Heart right ventricle (tissue), 16 donors: ENCODE measurements around the gene PLEKHM1. TPM values are rescaled to one million over a fixed set of nuclear protein-coding genes. Genes with fewer than 3 reads are reported as not detected.

Source experiments
- ATAC-seq, 8 donors: fragments of 200-7000 bp; cut with Tn5 transposase; one replicate each; pipeline ENCODE4 v1.9.1; 2020; ENCODE audit warnings: mild to moderate bottlenecking in 8 of 8, moderate library complexity in 8 of 8, moderate number of reproducible peaks in 1 of 8
- DNase-seq, 2 donors: peaks; one replicate each; pipeline ENCODE4 v3.0.0-alpha.2; 2020
- H3K27ac ChIP-seq, 10 donors: fragments of 200-600 bp; sonication (generic) in 2 of 10; one replicate each; pipeline versions ENCODE4 v1.5.0 to v1.8.0; 2020 to 2022; ENCODE audit warnings: mild to moderate bottlenecking in 3 of 10
- H3K27me3 ChIP-seq, 7 donors: fragments of 200-600 bp; one replicate each; pipeline ENCODE4 v1.8.0; 2021 to 2022; ENCODE audit warnings: mild to moderate bottlenecking in 2 of 7
- H3K36me3 ChIP-seq, 9 donors: fragments of 200-600 bp; sonication (generic) in 1 of 9; one replicate each; pipeline versions ENCODE4 v1.5.0 to v1.8.0; 2020 to 2022; ENCODE audit warnings: mild to moderate bottlenecking in 2 of 9
- H3K4me1 ChIP-seq, 9 donors: fragments of 200-600 bp; sonication (generic) in 1 of 9; one replicate each; pipeline versions ENCODE4 v1.5.0 to v1.8.0; 2020 to 2022; ENCODE audit warnings: mild to moderate bottlenecking in 4 of 9
- H3K4me3 ChIP-seq, 10 donors: fragments of 200-600 bp; sonication (generic) in 2 of 10; one replicate each; pipeline versions ENCODE4 v1.5.0 to v1.8.0; 2020 to 2022; ENCODE audit warnings: mild to moderate bottlenecking in 7 of 10, moderate library complexity in 2 of 10
- H3K9me3 ChIP-seq, 11 donors: fragments of 200-600 bp in 10 of 11; sonication (generic) in 2 of 11; one replicate each; pipeline versions ENCODE4 v1.5.0 to v1.8.0; 2013 to 2022; ENCODE audit warnings: mild to moderate bottlenecking in 2 of 11, control low read depth in 1 of 11, moderate library complexity in 1 of 11
- CTCF ChIP-seq, 9 donors: fragments of 200-600 bp; sonication (generic) in 2 of 9; IDR thresholded peaks; one replicate each; pipeline versions ENCODE4 v1.5.0 to v1.8.0; 2021 to 2022; ENCODE audit warnings: antibody characterized with exemption in 9 of 9, mild to moderate bottlenecking in 5 of 9, moderate library complexity in 1 of 9
- WGBS, 2 donors: extraction: QIAGEN DNeasy Blood & Tissue Kit; methylation state at CpG; one replicate each; pipeline ENCODE4 v1.1.7; 2013; ENCODE audit warnings: inconsistent platforms in 1 of 2; 5-methylcytosine and 5-hydroxymethylcytosine counted together
- intact Hi-C, 10 donors: fragments of 100-400 bp; cut with DNase I; formaldehyde crosslinking; loops; one replicate each; pipeline versions ENCODE4 v1.11.1 to v1.14.2; 2022
- polyA plus RNA-seq, 2 donors: library from polyadenylated mRNA; stranded (reverse); fragments of 200-250 nt; gene quantifications; one replicate each; pipeline ENCODE4 v1.2.3, GENCODE V29; 2013
- total RNA-seq, 10 donors: library from RNA; stranded (reverse); fragmentation: NEBNext Ultra II Directional in 3 of 10; extraction: Animal tissue kit (Norgen Biotek cat#: 25700) in 3 of 10; gene quantifications; one replicate each; pipeline versions ENCODE4 v1.2.1 to v1.2.4, GENCODE V29; 2021 to 2023
- donor health status: Arrhythmogenic right ventricular cardiomyopathy.
- donor health status: ischemic (EF 13 %, LVEDD 7.1; RV severe dilation, severe dysfunction).
- donor health status: healthy with polysubstance abuse.
- donor health status: DM: no; HTN: yes; CAD: no.
- donor health status: DM: no; HTN: no; CAD: no.
- donor health status: ischemic (EF 25% LVEDD 6.9; RV normal size, moderate dysfunction).
- donor health status: ischemic (EF 25% LVEDD 5.7; RV mildly dilated, moderate dysfunction).
- donor health status: healthy.
- donor health status: DM: yes; HTN: yes; CAD: no.
- donor health status: Ischemic cardiomyopathy.
- donor health status: ischemic (EF 35%, LVEDD 5.7; RV mildly dilated, moderate dysfunction).
- donor health status: nonischemic (EF 11% LVEDD 7.7; RV severe dilation, severe dysfunction).
- donor health status: DM: yes; HTN: yes; CAD: no.
- donor health status: PGD.
- donor health status: ischemic (EF 29% LVEDD 5.4; RV normal size, mild dysfunction).
- donor health status: nonischemic (EF 23%, LVEDD 6.1; RV moderate dilation, normal function).

PLEKHM1 gene
- total and polyA plus RNA-seq, 12 donors, result 9.9 to 46.9 (median 25.6) TPM

- Histone ChIP-seq H3K27ac (no peak overlapping the region), H3K36me3 (peaks cover 0 to 71% (median 22%) of the 10 kb centered on the region in 9 donors)
These were observed 50.3 kb downstream of the PLEKHM1 start for GRCh38 chr17:45440161-45440778.

GRCh38 chr17:45438931-45439610 is 51.5 kb downstream of the PLEKHM1 start:
- no peak for DNase-seq
- intact Hi-C loops, result no loop called here
- Histone ChIP-seq H3K9me3 (no peaks in the 10 kb centered on the region), H3K4me3 (no peak overlapping the region), H3K4me1 (peaks cover 0 to 7% (median 0%) of the 10 kb centered on the region in 9 donors), H3K27ac (no peak overlapping the region), H3K36me3 (peaks cover 0 to 71% (median 22%) of the 10 kb centered on the region in 9 donors), H3K27me3 (no peaks in the 10 kb centered on the region)
- no peak for TF ChIP-seq CTCF (IDR thresholded peaks at IDR 0.05)
- no peak for ATAC-seq
- WGBS, 2 donors, result 87 to 89% methylated on average over 11 of the region's 11 CpGs

More at GRCh38 chr17:45440161-45440778, 50.3 kb downstream of the PLEKHM1 start:
- intact Hi-C loops, result no loop called here
- no peak for ATAC-seq
- H3K4me1 ChIP-seq, result peaks cover 0 to 11% (median under 1%) of the 10 kb centered on the region in 9 donors
- 75 to 80% methylated on average over 10 of the region's 10 CpGs for WGBS, 2 donors
- H3K9me3 ChIP-seq, result no peaks in the 10 kb centered on the region
- no peak overlapping the region for H3K4me3 ChIP-seq
- no peak for TF ChIP-seq CTCF (IDR thresholded peaks at IDR 0.05)
- DNase-seq, result no peak
- no peaks in the 10 kb centered on the region for H3K27me3 ChIP-seq

- no peak for ATAC-seq
- H3K27me3 ChIP-seq, result no peaks in the 10 kb centered on the region
- peaks cover 0 to 18% (median 10%) of the 10 kb centered on the region in 9 donors for H3K4me1 ChIP-seq
- H3K9me3 ChIP-seq, result no peaks in the 10 kb centered on the region
- 88% methylated on average over 30 of the region's 30 CpGs for WGBS, 2 donors
- peaks cover 0 to 63% (median 22%) of the 10 kb centered on the region in 9 donors for H3K36me3 ChIP-seq
- no peak overlapping the region for H3K4me3 ChIP-seq
- intact Hi-C loops, result no loop called here
- TF ChIP-seq CTCF (IDR thresholded peaks at IDR 0.05), result no peak
- no peak overlapping the region for H3K27ac ChIP-seq
- no peak for DNase-seq
These were observed 52.8 kb downstream of the PLEKHM1 start for GRCh38 chr17:45437465-45438283.
